Nephron (organoid): ENCODE measurements around the gene OGDHL.

Source experiments
- H3K27ac Mint-ChIP-seq, 3 experiments: 2 replicates each; pipeline ENCODE4 v1.8.0; 2020; ENCODE audit warnings: mixed read lengths in 3 of 3, mild to moderate bottlenecking in 2 of 3, moderate library complexity in 1 of 3
- H3K27me3 Mint-ChIP-seq: 2 replicates; pipeline ENCODE4 v1.8.0; 2021; ENCODE audit warnings: low read depth, mild to moderate bottlenecking, moderate library complexity, mixed read lengths
- H3K36me3 Mint-ChIP-seq: 2 replicates; pipeline ENCODE4 v1.8.0; 2020; ENCODE audit warnings: low read depth, mixed read lengths
- H3K4me1 Mint-ChIP-seq: 2 replicates; pipeline ENCODE4 v1.8.0; 2020; ENCODE audit warnings: mixed read lengths
- H3K4me3 Mint-ChIP-seq, 3 experiments: 2 replicates each; pipeline ENCODE4 v1.8.0; 2020; ENCODE audit warnings: mild to moderate bottlenecking in 3 of 3, mixed read lengths in 3 of 3, moderate library complexity in 2 of 3
- H3K9me3 Mint-ChIP-seq: 2 replicates; pipeline ENCODE4 v1.8.0; 2020; ENCODE audit warnings: mixed read lengths
- CTCF ChIP-seq, 3 experiments: fragments of 200-600 bp; sonication (generic); IDR thresholded peaks; one replicate each; pipeline ENCODE4 v1.5.0; 2021; ENCODE audit warnings: antibody characterized with exemption in 3 of 3; ENCODE audit not compliant: unreplicated experiment in 3 of 3

The OGDHL gene

GRCh38 chr10:49688920-49689319 lies 73.2 kb downstream of the OGDHL start:
- Mint-ChIP-seq H3K4me3 (no peak overlapping the region), H3K27me3 (peaks cover 70% of the 10 kb centered on the region), H3K36me3 (no peaks in the 10 kb centered on the region), H3K27ac (no peak overlapping the region), H3K9me3 (peaks cover 7% of the 10 kb centered on the region), H3K4me1 (no peaks in the 10 kb centered on the region)
- no peak for TF ChIP-seq CTCF (IDR thresholded peaks at IDR 0.05; ENCODE audit: unreplicated experiment in 3 of 3)

- Mint-ChIP-seq H3K4me1 (no peaks in the 10 kb centered on the region), H3K9me3 (peaks cover 7% of the 10 kb centered on the region), H3K27ac (no peak overlapping the region), H3K36me3 (no peaks in the 10 kb centered on the region), H3K4me3 (no peak overlapping the region), H3K27me3 (peaks cover 65% of the 10 kb centered on the region)
- TF ChIP-seq CTCF (IDR thresholded peaks at IDR 0.05; ENCODE audit: unreplicated experiment in 3 of 3), result no peak
Observed at GRCh38 chr10:49688261-49688846, 73.8 kb downstream of the OGDHL start.

GRCh38 chr10:49686651-49687050 lies 75.5 kb downstream of the OGDHL start:
- Mint-ChIP-seq H3K36me3 (no peaks in the 10 kb centered on the region), H3K4me3 (no peak overlapping the region), H3K9me3 (peaks cover 13% of the 10 kb centered on the region), H3K27ac (no peak overlapping the region), H3K4me1 (no peaks in the 10 kb centered on the region), H3K27me3 (peaks cover 62% of the 10 kb centered on the region)
- TF ChIP-seq CTCF (IDR thresholded peaks at IDR 0.05; ENCODE audit: unreplicated experiment in 3 of 3), result no peak
